GM10266 (cell line): Measurements from ENCODE around the gene DDX46.
A peak's percentile ranks its signal among the peaks of the same experiment; 100 is the strongest.

Source experiments
- DNase-seq: peaks from one replicate; pipeline ENCODE4 v3.0.0; 2012; ENCODE audit errors: extremely low spot score
- CTCF ChIP-seq: IDR thresholded peaks from 2 replicates; pipeline ENCODE4 v1.5.1; 2012; ENCODE audit warnings: mild to moderate bottlenecking, low read depth; ENCODE audit not compliant: control insufficient read depth, insufficient read depth; ENCODE audit errors: missing control alignments

DDX46 gene

GRCh38 chr5:134787692-134788091 is 29.1 kb downstream of the DDX46 start:
- no peak for TF ChIP-seq CTCF
- DNase-seq = no peak

GRCh38 chr5:134791580-134791979 is 33.0 kb downstream of the DDX46 start:
- DNase-seq = no peak

GRCh38 chr5:134792286-134792685 is 33.7 kb downstream of the DDX46 start:
- no peak for DNase-seq
- TF ChIP-seq CTCF = no peak

More at GRCh38 chr5:134791580-134791979, 33.0 kb downstream of the DDX46 start:
- TF ChIP-seq CTCF = no peak

- no peak for DNase-seq
- no peak for TF ChIP-seq CTCF
Measured at GRCh38 chr5:134793111-134793510, 34.5 kb downstream of the DDX46 start.

- TF ChIP-seq CTCF = no peak
- DNase-seq = no peak
Measured at GRCh38 chr5:134794082-134794481, 35.5 kb downstream of the DDX46 start.

- no peak for DNase-seq
- no peak for TF ChIP-seq CTCF
Measured at GRCh38 chr5:134794819-134795218, 36.2 kb downstream of the DDX46 start.

GRCh38 chr5:134798468-134798867 is 39.9 kb downstream of the DDX46 start:
- no peak for TF ChIP-seq CTCF
- peak; percentile 8 for DNase-seq
